ENCODE data around the gene RNF41.

Gene RNF41

DNA sequence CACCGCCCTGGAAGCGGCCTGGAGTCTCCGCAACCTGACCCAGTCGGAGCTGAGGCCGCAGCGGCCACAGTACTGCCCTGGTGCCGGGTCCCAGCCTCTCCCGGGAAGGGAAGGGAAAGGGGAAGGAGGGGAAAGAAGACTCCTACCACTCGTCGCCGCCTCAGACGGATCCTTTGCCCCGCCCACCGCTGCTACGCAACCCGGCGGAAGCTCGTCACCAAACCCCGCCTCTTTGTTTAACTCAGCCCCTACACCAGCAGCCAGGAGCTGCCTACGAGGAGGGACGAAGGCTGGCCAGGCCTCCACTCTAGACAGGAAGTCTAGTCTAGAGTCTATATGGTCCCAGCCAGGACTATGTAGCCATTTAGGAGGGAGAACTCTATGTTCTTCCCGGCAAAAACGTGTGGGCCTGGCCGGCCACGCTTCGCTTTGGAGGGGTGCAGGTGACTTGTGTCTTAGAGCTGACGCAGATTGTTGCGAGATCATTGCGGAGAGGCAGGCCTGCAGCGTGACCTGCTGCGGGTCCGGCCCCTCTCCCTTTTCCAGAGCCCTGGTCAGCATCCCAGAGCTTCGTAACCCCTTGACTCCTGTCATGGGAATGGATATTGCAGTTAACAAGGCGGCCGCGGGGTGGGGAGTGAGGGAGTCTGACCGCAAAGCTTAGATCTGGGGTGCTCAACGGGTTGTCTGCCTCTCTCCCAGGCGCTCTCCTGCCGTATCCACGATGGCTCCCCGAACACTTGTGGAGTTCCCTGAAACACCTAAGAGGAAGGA, at the start of gene RNF41:
TSS of gene RNF41 (minus strand) at position 166 of the 774 bp plus-strand sequence. CDS start 7,875 bp downstream, outside the sequence.
- Histone ChIP-seq H3K27ac (ENCODE audit: low read depth, low read length) (peak within 1 kb of the TSS; percentile 78), H4K20me1 (ENCODE audit: control insufficient read depth, insufficient read depth, low read depth, low read length) (no peaks in the 10 kb centered on the region), H3K27me3 (ENCODE audit: control insufficient read depth, low read length) (no peaks in the 10 kb centered on the region), H3K9me2 (replicated peaks; ENCODE audit: control insufficient read depth, low read length) (no peaks in the 10 kb centered on the region), H3K79me2 (ENCODE audit: control insufficient read depth, low read length) (peaks cover 44% of the 10 kb centered on the region), H3K4me1 (ENCODE audit: control insufficient read depth, low read length) (peaks cover 38% of the 10 kb centered on the region), H3F3A (ENCODE audit: control insufficient read depth, insufficient read depth) (peaks cover 5% of the 10 kb centered on the region), H3K4me2 (ENCODE audit: low read length) (peak within 1 kb of the TSS; percentile 95), H3K9me3 (ENCODE audit: control insufficient read depth, insufficient read depth, low read length) (no peaks in the 10 kb centered on the region), H3K4me3 (ENCODE audit: low read length) (peak within 1 kb of the TSS; percentile 94), H3K36me3 (ENCODE audit: control insufficient read depth, low read length) (peaks cover 10% of the 10 kb centered on the region)
- no peak for TF ChIP-seq EZH2phosphoT487 (IDR thresholded peaks at IDR 0.05; ENCODE audit: borderline replicate concordance, low read length)

- no peaks in the 10 kb centered on the region for H3K27me3 ChIP-seq (ENCODE audit: control insufficient read depth, low read length)
- H3F3A ChIP-seq (ENCODE audit: control insufficient read depth, insufficient read depth): peaks cover 43% of the 10 kb centered on the region
- peaks cover 14% of the 10 kb centered on the region for H3K4me1 ChIP-seq (ENCODE audit: control insufficient read depth, low read length)
- no peaks in the 10 kb centered on the region for H3K9me2 ChIP-seq (replicated peaks; ENCODE audit: control insufficient read depth, low read length)
- H3K4me2 ChIP-seq (ENCODE audit: low read length): no peak overlapping the region
- no peaks in the 10 kb centered on the region for H4K20me1 ChIP-seq (ENCODE audit: control insufficient read depth, insufficient read depth, low read depth, low read length)
- no peaks in the 10 kb centered on the region for H3K79me2 ChIP-seq (ENCODE audit: control insufficient read depth, low read length)
- peaks cover 63% of the 10 kb centered on the region for H3K36me3 ChIP-seq (ENCODE audit: control insufficient read depth, low read length)
- TF ChIP-seq, protein P1, sequence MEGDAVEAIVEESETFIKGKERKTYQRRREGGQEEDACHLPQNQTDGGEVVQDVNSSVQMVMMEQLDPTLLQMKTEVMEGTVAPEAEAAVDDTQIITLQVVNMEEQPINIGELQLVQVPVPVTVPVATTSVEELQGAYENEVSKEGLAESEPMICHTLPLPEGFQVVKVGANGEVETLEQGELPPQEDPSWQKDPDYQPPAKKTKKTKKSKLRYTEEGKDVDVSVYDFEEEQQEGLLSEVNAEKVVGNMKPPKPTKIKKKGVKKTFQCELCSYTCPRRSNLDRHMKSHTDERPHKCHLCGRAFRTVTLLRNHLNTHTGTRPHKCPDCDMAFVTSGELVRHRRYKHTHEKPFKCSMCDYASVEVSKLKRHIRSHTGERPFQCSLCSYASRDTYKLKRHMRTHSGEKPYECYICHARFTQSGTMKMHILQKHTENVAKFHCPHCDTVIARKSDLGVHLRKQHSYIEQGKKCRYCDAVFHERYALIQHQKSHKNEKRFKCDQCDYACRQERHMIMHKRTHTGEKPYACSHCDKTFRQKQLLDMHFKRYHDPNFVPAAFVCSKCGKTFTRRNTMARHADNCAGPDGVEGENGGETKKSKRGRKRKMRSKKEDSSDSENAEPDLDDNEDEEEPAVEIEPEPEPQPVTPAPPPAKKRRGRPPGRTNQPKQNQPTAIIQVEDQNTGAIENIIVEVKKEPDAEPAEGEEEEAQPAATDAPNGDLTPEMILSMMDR (IDR thresholded peaks at IDR 0.05; ENCODE audit: low read depth, low read length, poor library complexity, severe bottlenecking): peak; percentile 59
- TF ChIP-seq EZH2phosphoT487 (IDR thresholded peaks at IDR 0.05; ENCODE audit: borderline replicate concordance, low read length): no peak
- no peak overlapping the region for H3K27ac ChIP-seq (ENCODE audit: low read depth, low read length)
- H3K4me3 ChIP-seq (ENCODE audit: low read length): no peak overlapping the region
- H3K9me3 ChIP-seq (ENCODE audit: control insufficient read depth, insufficient read depth, low read length): no peaks in the 10 kb centered on the region
These were observed 49.3 kb upstream of the RNF41 start for GRCh38 chr12:56271031-56271430.

DNA sequence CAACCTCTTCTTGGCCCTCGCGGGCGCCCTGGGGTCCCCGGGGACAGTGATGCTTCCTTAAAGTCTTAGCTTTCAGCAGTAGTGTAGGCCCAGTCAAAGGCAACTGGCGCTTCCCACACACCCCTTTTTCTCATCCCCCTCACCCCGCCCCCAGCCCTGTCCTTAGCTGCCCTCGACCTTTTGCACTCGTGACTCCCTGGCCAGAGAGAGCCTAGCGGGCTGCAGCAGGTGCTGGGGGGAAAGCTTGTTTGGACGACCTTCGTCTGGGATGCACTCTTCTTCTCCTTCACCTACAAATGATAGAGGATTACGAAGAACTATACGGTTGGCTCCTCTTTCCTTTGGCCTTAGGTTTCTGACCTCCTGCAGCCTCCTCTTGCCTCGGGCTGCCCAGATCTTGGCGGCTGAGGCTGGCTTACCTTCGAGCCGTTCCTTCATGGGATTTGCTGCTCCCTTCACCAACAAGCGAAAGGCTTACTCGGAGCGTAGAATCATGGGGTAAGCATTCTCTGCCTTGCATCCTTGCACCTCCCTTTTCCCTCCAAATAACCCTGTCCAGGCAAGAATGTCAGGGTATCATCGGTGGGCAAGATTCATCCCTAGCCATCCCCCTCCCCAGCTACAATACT, 45.8 kb upstream of the RNF41 start:
- H4K20me1 ChIP-seq (ENCODE audit: control insufficient read depth, insufficient read depth, low read depth, low read length): no peaks in the 10 kb centered on the region

More for the DNA sequence above, 45.8 kb upstream of the RNF41 start:
- no peaks in the 10 kb centered on the region for H3K9me2 ChIP-seq (replicated peaks; ENCODE audit: control insufficient read depth, low read length)
- H3K4me1 ChIP-seq (ENCODE audit: control insufficient read depth, low read length): peaks cover 14% of the 10 kb centered on the region
- H3K9me3 ChIP-seq (ENCODE audit: control insufficient read depth, insufficient read depth, low read length): no peaks in the 10 kb centered on the region
- peak overlapping the region; percentile 84 for H3K4me3 ChIP-seq (ENCODE audit: low read length)
- H3K79me2 ChIP-seq (ENCODE audit: control insufficient read depth, low read length): no peaks in the 10 kb centered on the region
- H3K27me3 ChIP-seq (ENCODE audit: control insufficient read depth, low read length): no peaks in the 10 kb centered on the region
- peaks cover 29% of the 10 kb centered on the region for H3K36me3 ChIP-seq (ENCODE audit: control insufficient read depth, low read length)
- TF ChIP-seq, protein P1 (IDR thresholded peaks at IDR 0.05; ENCODE audit: low read depth, low read length, poor library complexity, severe bottlenecking): no peak
- no peak for TF ChIP-seq EZH2phosphoT487 (IDR thresholded peaks at IDR 0.05; ENCODE audit: borderline replicate concordance, low read length)
- peaks cover 33% of the 10 kb centered on the region for H3F3A ChIP-seq (ENCODE audit: control insufficient read depth, insufficient read depth)
- H3K27ac ChIP-seq (ENCODE audit: low read depth, low read length): 0 out of 2 replicates have a peak overlapping the region, but pooled peaks have one; percentile 67
- peak overlapping the region; percentile 75 for H3K4me2 ChIP-seq (ENCODE audit: low read length)
